T-cell (primary cell): ENCODE data around the gene NKAIN2. TPM values are rescaled to one million over a fixed set of nuclear protein-coding genes. Genes with fewer than 3 reads are reported as not detected.

Experiments
- ATAC-seq, 4 experiments: fragments of 200-7000 bp in 3 of 4; fragments of 150-1000 bp in 1 of 4; cut with Tn5 transposase; replicated peaks in 1 of 4; 1 replicate in 3 of 4; 2 replicates in 1 of 4; pipeline ENCODE4 v1.10.0; 2021; ENCODE audit warnings: moderate library complexity in 3 of 4, mild to moderate bottlenecking in 2 of 4, moderate number of reproducible peaks in 1 of 4
- CTCF ChIA-PET, 2 donors: fragments of 300-600 bp; sonication (Branson Sonifier 250); formaldehyde crosslinking; loops; one replicate each; lab custom pipeline; 2022; ENCODE audit warnings: antibody characterized with exemption in 2 of 2; lab: Charles Lee
- POLR2A ChIA-PET, 2 donors: fragments of 300-600 bp; sonication (Branson Sonifier 250); formaldehyde crosslinking; loops; one replicate each; lab custom pipeline; 2022; ENCODE audit warnings: antibody characterized with exemption in 2 of 2; lab: Charles Lee
- DNase-seq, 35 experiments: peaks; one replicate each; pipeline versions ENCODE4 v3.0.0 to v3.0.0-alpha.2; 2013 to 2023
- H3K27ac ChIP-seq: one replicate; pipeline ENCODE4 v1.5.1; 2013; ENCODE audit warnings: low read length
- H3K27me3 ChIP-seq, 2 experiments: replicated peaks in 1 of 2; 1 replicate in 1 of 2; 2 replicates in 1 of 2; pipeline versions ENCODE4 v1.6.1 to v1.7.0; 2013; ENCODE audit warnings: low read length in 1 of 2, mixed read lengths in 1 of 2; ENCODE audit not compliant: control insufficient read depth in 2 of 2, insufficient read depth in 2 of 2; ENCODE audit errors: extremely low read depth in 1 of 2
- H3K36me3 ChIP-seq, 2 donors: 1 replicate in 1 of 2; 2 replicates in 1 of 2; pipeline versions ENCODE4 v1.6.1 to v1.7.0; 2013; ENCODE audit warnings: low read length in 1 of 2; ENCODE audit not compliant: control insufficient read depth in 2 of 2, insufficient read depth in 1 of 2; ENCODE audit errors: extremely low read depth in 1 of 2
- H3K4me1 ChIP-seq, 2 experiments: 1 replicate in 1 of 2; 2 replicates in 1 of 2; pipeline versions ENCODE4 v1.6.1 to v1.7.0; 2013; ENCODE audit warnings: low read length in 2 of 2, mixed read lengths in 1 of 2; ENCODE audit not compliant: insufficient read depth in 2 of 2, control insufficient read depth in 1 of 2; ENCODE audit errors: extremely low read depth in 1 of 2
- H3K4me3 ChIP-seq, 2 donors: 1 replicate in 1 of 2; 2 replicates in 1 of 2; pipeline versions ENCODE4 v1.5.1 to v1.7.0; 2013; ENCODE audit warnings: mild to moderate bottlenecking in 2 of 2, low read length in 1 of 2, moderate library complexity in 1 of 2; ENCODE audit not compliant: control insufficient read depth in 1 of 2; ENCODE audit errors: extremely low read depth in 1 of 2
- H3K9me3 ChIP-seq: 2 replicates; pipeline ENCODE4 v1.7.0; 2013
- H3K27ac Mint-ChIP-seq, 2 donors: one replicate each; pipeline ENCODE4 v1.8.0; 2020 to 2021; ENCODE audit warnings: mild to moderate bottlenecking in 2 of 2, mixed read lengths in 2 of 2
- H3K27me3 Mint-ChIP-seq, 2 donors: one replicate each; pipeline ENCODE4 v1.8.0; 2021 to 2022; ENCODE audit warnings: mixed read lengths in 2 of 2
- H3K36me3 Mint-ChIP-seq: one replicate; pipeline ENCODE4 v1.8.0; 2021; ENCODE audit warnings: mixed read lengths
- H3K4me1 Mint-ChIP-seq, 3 donors: one replicate each; pipeline ENCODE4 v1.8.0; 2020 to 2022; ENCODE audit warnings: mixed read lengths in 3 of 3, mild to moderate bottlenecking in 1 of 3
- H3K4me3 Mint-ChIP-seq, 3 donors: one replicate each; pipeline ENCODE4 v1.8.0; 2020 to 2022; ENCODE audit warnings: mild to moderate bottlenecking in 3 of 3, mixed read lengths in 3 of 3, moderate library complexity in 3 of 3
- H3K9me3 Mint-ChIP-seq, 3 donors: one replicate each; pipeline ENCODE4 v1.8.0; 2020 to 2022; ENCODE audit warnings: mixed read lengths in 3 of 3
- WGBS: methylation state at CpG from one replicate; pipeline ENCODE4 v1.1.5; 2013; ENCODE audit warnings: missing lambda C conversion rate; ENCODE audit not compliant: insufficient coverage; 5-methylcytosine and 5-hydroxymethylcytosine counted together
- total RNA-seq, 35 experiments: library from RNA in 6 of 35; stranded (reverse) in 6 of 35; fragments of 120-200 nt in 1 of 35; gene quantifications; one replicate each; pipeline versions ENCODE4 v1.2.1 to v1.2.4 and lab custom pipeline; 2013 to 2026

NKAIN2 gene
- total RNA-seq, 5 donors from 2014 or later (not counting 1 experiment from before 2014, with no cell fraction given): 0.13 TPM; not detected in 4

DNA sequence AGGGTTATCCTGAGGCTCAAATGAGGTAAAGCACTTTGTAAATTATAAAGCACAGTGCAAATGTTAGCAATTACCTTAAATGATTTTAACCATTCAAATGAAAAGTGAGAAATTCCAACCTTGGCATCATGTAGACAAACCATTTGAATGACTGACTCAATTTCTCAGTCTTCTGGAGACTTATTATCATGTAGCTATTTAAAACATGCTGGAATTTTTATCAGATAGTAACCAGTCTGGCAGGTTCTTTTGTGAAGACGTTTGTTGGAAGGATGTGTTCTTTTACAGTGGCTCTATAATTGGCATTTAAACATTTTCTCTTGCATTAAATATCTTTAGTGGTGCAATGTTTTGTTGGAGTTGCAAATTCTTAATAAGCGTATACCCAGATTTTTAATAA lies 386.6 kb downstream of the NKAIN2 start:
- H3K4me1 Mint-ChIP-seq: no peaks in the 10 kb centered on the region
- no peak overlapping the region for H3K4me3 Mint-ChIP-seq
- Histone ChIP-seq H3K4me3 (no peak overlapping the region), H3K4me1 (no peaks in the 10 kb centered on the region), H3K9me3 (no peaks in the 10 kb centered on the region), H3K27me3 (no peaks in the 10 kb centered on the region), H3K36me3 (no peaks in the 10 kb centered on the region), H3K27ac (no peak overlapping the region)
- DNase-seq: no peak
- ATAC-seq: no peak
- H3K36me3 Mint-ChIP-seq: no peaks in the 10 kb centered on the region
- peaks cover 3 to 11% (median 6%) of the 10 kb centered on the region in 3 donors for H3K9me3 Mint-ChIP-seq
- ChIA-PET CTCF (no interaction called here), POLR2A (no interaction called here)
- WGBS: no CpG with 5 or more reads among the region's 2 CpGs
- no peak overlapping the region for H3K27ac Mint-ChIP-seq
- H3K27me3 Mint-ChIP-seq: no peaks in the 10 kb centered on the region

DNA sequence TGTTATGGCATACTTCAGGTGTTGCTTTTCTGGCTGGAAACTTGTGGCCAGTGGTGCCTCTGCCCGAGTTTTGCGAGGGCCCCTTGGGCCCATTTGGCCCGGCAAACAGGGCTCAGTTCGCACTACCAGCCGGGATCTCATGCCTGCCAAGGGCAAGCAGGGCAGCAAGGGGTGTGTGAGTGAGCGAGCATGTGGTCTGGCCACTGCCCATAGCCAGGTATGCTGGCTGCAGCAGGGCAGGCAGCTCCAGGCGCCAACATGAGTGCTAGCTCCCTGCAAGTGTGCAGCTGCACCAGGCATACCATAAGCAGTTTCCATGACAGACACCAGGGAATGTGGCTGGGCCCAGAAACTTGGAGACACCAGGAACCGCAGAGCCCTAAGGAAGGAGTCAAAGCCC lies 389.5 kb downstream of the NKAIN2 start:
- H3K4me1 ChIP-seq: no peaks in the 10 kb centered on the region
- H3K4me3 Mint-ChIP-seq: no peak overlapping the region
- peaks cover 0 to 3% (median 0%) of the 10 kb centered on the region in 3 donors for H3K9me3 Mint-ChIP-seq
- WGBS: 89% methylated on average over 8 of the region's 8 CpGs
- ChIA-PET POLR2A (no interaction called here), CTCF (no interaction called here)
- no peak overlapping the region for H3K27ac ChIP-seq
- H3K27ac Mint-ChIP-seq: no peak overlapping the region
- no peaks in the 10 kb centered on the region for H3K36me3 ChIP-seq
- H3K27me3 ChIP-seq: no peaks in the 10 kb centered on the region
- DNase-seq (no peak), ATAC-seq (no peak)
- no peaks in the 10 kb centered on the region for H3K9me3 ChIP-seq
- no peaks in the 10 kb centered on the region for H3K27me3 Mint-ChIP-seq
- H3K36me3 Mint-ChIP-seq: no peaks in the 10 kb centered on the region
- no peaks in the 10 kb centered on the region for H3K4me1 Mint-ChIP-seq
- no peak overlapping the region for H3K4me3 ChIP-seq

DNA sequence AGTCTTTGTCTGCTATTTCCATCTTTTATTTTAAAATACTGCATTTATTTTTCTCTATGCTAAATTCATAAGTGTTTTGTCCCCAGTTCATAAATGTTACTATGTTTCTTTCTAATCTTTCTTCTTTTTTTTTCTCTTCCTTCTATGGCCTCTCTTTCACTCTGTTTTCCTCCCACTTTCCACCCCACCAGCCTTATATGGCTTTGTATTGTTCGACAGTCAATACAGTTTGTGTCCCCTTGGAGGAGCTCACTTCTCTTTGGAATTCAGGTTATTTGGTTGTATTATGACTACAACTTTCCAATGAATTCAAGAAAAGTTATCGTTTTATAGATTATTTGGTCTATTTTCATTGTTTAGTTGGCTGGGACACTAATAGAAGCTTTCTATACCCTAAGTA lies 393.5 kb downstream of the NKAIN2 start:
- peaks cover 0 to 4% (median 3%) of the 10 kb centered on the region in 3 donors for H3K9me3 Mint-ChIP-seq
- Histone ChIP-seq H3K4me3 (no peak overlapping the region), H3K9me3 (no peaks in the 10 kb centered on the region), H3K36me3 (no peaks in the 10 kb centered on the region), H3K4me1 (no peaks in the 10 kb centered on the region), H3K27ac (no peak overlapping the region), H3K27me3 (no peaks in the 10 kb centered on the region)
- ChIA-PET CTCF (no interaction called here), POLR2A (no interaction called here)
- H3K36me3 Mint-ChIP-seq: no peaks in the 10 kb centered on the region
- no peaks in the 10 kb centered on the region for H3K27me3 Mint-ChIP-seq
- H3K27ac Mint-ChIP-seq: no peak overlapping the region
- no peak for DNase-seq
- WGBS: no CpG with 5 or more reads among the region's 2 CpGs
- no peak for ATAC-seq
- no peaks in the 10 kb centered on the region for H3K4me1 Mint-ChIP-seq
- no peak overlapping the region for H3K4me3 Mint-ChIP-seq

DNA sequence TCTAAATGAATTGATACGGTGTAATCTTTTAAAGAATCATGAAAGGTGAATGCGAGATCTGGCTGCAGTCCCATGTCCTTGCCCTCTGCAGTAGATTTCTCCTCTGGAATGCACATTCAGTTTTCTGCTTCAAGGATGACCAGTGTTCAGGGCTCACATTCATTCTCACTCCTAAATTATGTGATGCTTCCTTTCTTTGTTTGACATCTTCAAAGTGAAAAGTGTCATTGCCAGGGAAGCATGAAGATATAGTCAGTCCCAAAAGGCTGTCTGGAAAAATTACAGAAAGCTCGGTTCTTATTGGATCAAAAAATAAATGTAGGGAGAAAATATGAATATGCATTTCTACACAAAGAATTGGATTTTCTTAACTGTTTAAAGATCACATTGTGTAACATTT lies 395.6 kb downstream of the NKAIN2 start:
- H3K4me1 Mint-ChIP-seq: no peaks in the 10 kb centered on the region
- Histone ChIP-seq H3K4me1 (no peaks in the 10 kb centered on the region), H3K4me3 (no peak overlapping the region), H3K27me3 (no peaks in the 10 kb centered on the region), H3K9me3 (no peaks in the 10 kb centered on the region), H3K27ac (no peak overlapping the region), H3K36me3 (no peaks in the 10 kb centered on the region)
- H3K36me3 Mint-ChIP-seq: no peaks in the 10 kb centered on the region
- peaks cover 0 to 7% (median 3%) of the 10 kb centered on the region in 3 donors for H3K9me3 Mint-ChIP-seq
- H3K4me3 Mint-ChIP-seq: no peak overlapping the region
- DNase-seq (no peak), ATAC-seq (no peak)
- no peaks in the 10 kb centered on the region for H3K27me3 Mint-ChIP-seq
- CTCF ChIA-PET: no interaction called here
- H3K27ac Mint-ChIP-seq: no peak overlapping the region
- no CpG with 5 or more reads among the region's 3 CpGs for WGBS
- POLR2A ChIA-PET: no interaction called here

DNA sequence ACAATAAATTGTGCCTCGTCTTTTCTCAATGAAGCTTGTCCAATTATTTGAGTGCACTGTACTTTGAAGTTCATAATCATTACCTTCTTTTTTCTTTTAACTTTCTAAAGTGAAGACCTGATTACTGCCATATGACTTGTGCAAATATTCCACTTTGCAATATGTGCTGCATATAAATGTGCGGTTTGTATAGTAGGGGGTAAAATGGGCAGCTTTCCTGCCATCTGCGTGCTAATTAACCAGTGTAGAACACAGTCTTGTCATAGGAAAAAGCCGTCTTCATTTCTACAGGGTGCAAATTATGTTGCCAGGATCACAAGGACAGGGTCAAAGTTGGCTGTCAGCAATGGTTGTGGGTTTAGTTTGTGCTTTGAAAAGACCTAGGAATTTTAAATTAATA lies 397.0 kb downstream of the NKAIN2 start:
- DNase-seq: no peak
- Mint-ChIP-seq H3K9me3 (peaks cover 0 to 7% (median 0%) of the 10 kb centered on the region in 3 donors), H3K4me1 (no peaks in the 10 kb centered on the region), H3K4me3 (no peak overlapping the region), H3K36me3 (no peaks in the 10 kb centered on the region), H3K27ac (no peak overlapping the region), H3K27me3 (no peaks in the 10 kb centered on the region)
- no peaks in the 10 kb centered on the region for H3K9me3 ChIP-seq
- H3K4me1 ChIP-seq: no peaks in the 10 kb centered on the region
- no peak overlapping the region for H3K27ac ChIP-seq
- 57% methylated on average over 1 of the region's 4 CpGs for WGBS
- CTCF ChIA-PET: no interaction called here
- no peak for ATAC-seq
- no peaks in the 10 kb centered on the region for H3K27me3 ChIP-seq
- H3K4me3 ChIP-seq: no peak overlapping the region
- no peaks in the 10 kb centered on the region for H3K36me3 ChIP-seq
- POLR2A ChIA-PET: no interaction called here

DNA sequence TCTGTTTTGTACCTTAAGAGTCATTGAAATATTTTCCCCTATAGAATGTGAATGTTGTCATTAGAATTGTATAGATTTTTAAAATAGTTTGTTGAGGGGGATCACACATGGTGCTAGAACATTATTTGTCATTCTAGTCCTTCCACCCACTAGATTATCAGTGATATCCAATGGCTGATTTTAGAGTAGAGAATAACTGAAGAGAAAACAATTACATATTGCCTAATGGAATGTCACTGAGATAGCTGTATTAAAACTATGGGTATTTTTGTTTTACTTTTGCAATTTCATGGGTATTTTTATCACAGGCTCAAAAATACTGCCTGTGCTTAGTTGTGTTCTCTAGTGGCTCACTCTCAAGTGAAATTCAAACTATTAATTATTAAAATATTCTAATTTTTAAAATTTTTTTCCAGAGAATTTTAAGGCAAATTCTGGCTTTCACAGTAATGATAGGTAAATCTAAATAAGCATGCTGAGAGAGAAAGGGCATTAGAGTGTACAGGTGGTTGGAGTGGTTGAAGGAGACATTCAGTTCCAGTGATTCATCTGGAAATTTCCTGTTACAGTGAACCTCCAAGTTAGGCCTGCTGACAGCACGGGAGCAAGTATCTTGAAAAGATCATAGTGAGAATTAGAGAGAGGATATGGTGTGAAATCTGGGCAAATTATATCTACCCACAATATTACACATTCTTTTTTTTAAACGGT lies 399.6 kb downstream of the NKAIN2 start:
- WGBS: no CpG with 5 or more reads among the region's 2 CpGs
- Mint-ChIP-seq H3K27me3 (no peaks in the 10 kb centered on the region), H3K9me3 (peaks cover 0 to 7% (median 0%) of the 10 kb centered on the region in 3 donors), H3K4me1 (no peaks in the 10 kb centered on the region), H3K27ac (no peak overlapping the region), H3K4me3 (no peak overlapping the region), H3K36me3 (no peaks in the 10 kb centered on the region)
- ChIA-PET CTCF (no interaction called here), POLR2A (no interaction called here)
- ATAC-seq: no peak
- Histone ChIP-seq H3K9me3 (no peaks in the 10 kb centered on the region), H3K27me3 (no peaks in the 10 kb centered on the region), H3K4me1 (no peaks in the 10 kb centered on the region), H3K27ac (no peak overlapping the region), H3K36me3 (no peaks in the 10 kb centered on the region), H3K4me3 (no peak overlapping the region)
- DNase-seq: no peak

DNA sequence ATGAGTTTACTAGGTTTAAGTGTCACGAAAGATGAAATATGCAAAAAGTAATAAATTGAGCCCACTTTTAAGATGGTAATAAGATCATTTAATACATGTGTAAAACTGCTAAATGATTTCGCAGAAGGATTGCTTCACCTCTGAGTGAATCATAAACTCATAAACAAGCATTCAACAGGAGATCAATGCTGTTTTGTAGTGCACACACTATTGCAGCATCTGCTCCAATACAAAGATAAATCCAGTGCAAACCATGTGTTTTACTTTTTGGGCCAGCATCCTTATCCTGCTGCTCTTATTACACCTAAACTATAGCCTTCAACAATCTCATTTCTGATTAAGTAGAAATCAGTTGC lies 400.1 kb downstream of the NKAIN2 start:
- H3K4me3 ChIP-seq: no peak overlapping the region
- no peak overlapping the region for H3K27ac ChIP-seq
- Mint-ChIP-seq H3K36me3 (no peaks in the 10 kb centered on the region), H3K27me3 (no peaks in the 10 kb centered on the region), H3K9me3 (peaks cover 0 to 3% (median 0%) of the 10 kb centered on the region in 3 donors), H3K4me1 (no peaks in the 10 kb centered on the region), H3K4me3 (no peak overlapping the region), H3K27ac (no peak overlapping the region)
- no CpG with 5 or more reads among the region's 2 CpGs for WGBS
- CTCF ChIA-PET: no interaction called here
- no peaks in the 10 kb centered on the region for H3K36me3 ChIP-seq
- POLR2A ChIA-PET: no interaction called here
- no peak for DNase-seq
- no peaks in the 10 kb centered on the region for H3K9me3 ChIP-seq
- H3K4me1 ChIP-seq: no peaks in the 10 kb centered on the region
- no peak for ATAC-seq
- H3K27me3 ChIP-seq: no peaks in the 10 kb centered on the region
